B cell (primary cell): Measurements from ENCODE around the gene EFNA2. TPM values are rescaled to one million over a fixed set of nuclear protein-coding genes. Genes with fewer than 3 reads are reported as not detected.

Experiments used
- ATAC-seq: fragments of 200-7000 bp; cut with Tn5 transposase; one replicate; pipeline ENCODE4 v1.10.0; 2021; ENCODE audit warnings: low read depth, mild to moderate bottlenecking, moderate number of reproducible peaks, moderate library complexity
- CTCF ChIA-PET: fragments of 350-600 bp; sonication (Branson Sonifier 250); formaldehyde crosslinking; loops from one replicate; lab custom pipeline; 2021; ENCODE audit warnings: antibody characterized with exemption, inconsistent platforms; lab: Charles Lee
- POLR2A ChIA-PET: fragments of 350-600 bp; sonication (Branson Sonifier 250); formaldehyde crosslinking; loops from one replicate; lab custom pipeline; 2021; ENCODE audit warnings: antibody characterized with exemption; lab: Charles Lee
- DNase-seq: peaks from one replicate; pipeline ENCODE4 v3.0.0; 2013
- H2AFZ ChIP-seq: 2 replicates; pipeline ENCODE4 v1.6.1; 2012; ENCODE audit warnings: mild to moderate bottlenecking, low read depth, low read length; ENCODE audit not compliant: insufficient read depth, poor library complexity, severe bottlenecking
- H3K27ac ChIP-seq, 2 donors: 1 replicate in 1 of 2; 2 replicates in 1 of 2; pipeline ENCODE4 v1.5.1; 2012 to 2013; ENCODE audit warnings: low read length in 2 of 2, mild to moderate bottlenecking in 2 of 2, moderate library complexity in 1 of 2
- H3K27me3 ChIP-seq, 4 experiments: fragments of 200-600 bp in 1 of 4; sonication (generic) in 1 of 4; replicated peaks in 1 of 4; 1 replicate in 2 of 4; 2 replicates in 2 of 4; pipeline versions ENCODE4 v1.6.1 to v1.7.0; 2013 to 2016; ENCODE audit warnings: low read length in 3 of 4, mild to moderate bottlenecking in 2 of 4, mixed read lengths in 1 of 4, moderate library complexity in 1 of 4; ENCODE audit not compliant: insufficient read depth in 4 of 4, control insufficient read depth in 3 of 4; ENCODE audit errors: control extremely low read depth in 1 of 4
- H3K36me3 ChIP-seq, 2 experiments: replicated peaks in 1 of 2; 1 replicate in 1 of 2; 2 replicates in 1 of 2; pipeline versions ENCODE4 v1.6.1 to v1.7.1; 2013; ENCODE audit warnings: low read length in 1 of 2; ENCODE audit not compliant: insufficient read depth in 2 of 2, control insufficient read depth in 1 of 2; ENCODE audit errors: control extremely low read depth in 1 of 2, extremely low read depth in 1 of 2
- H3K4me1 ChIP-seq, 2 donors: fragments of 200-600 bp in 1 of 2; sonication (generic) in 1 of 2; 1 replicate in 1 of 2; 2 replicates in 1 of 2; pipeline versions ENCODE4 v1.5.1 to v1.6.1; 2013 to 2017; ENCODE audit warnings: low read length in 2 of 2; ENCODE audit not compliant: control insufficient read depth in 2 of 2, insufficient read depth in 2 of 2
- H3K4me2 ChIP-seq: replicated peaks from 2 replicates; pipeline ENCODE3; 2012; ENCODE audit warnings: mild to moderate bottlenecking, low read depth, low read length; ENCODE audit not compliant: poor library complexity, severe bottlenecking
- H3K4me3 ChIP-seq, 5 experiments: fragments of 200-600 bp in 1 of 5; sonication (generic) in 1 of 5; 1 replicate in 3 of 5; 2 replicates in 2 of 5; pipeline versions ENCODE4 v1.5.1 to v1.7.0; 2011 to 2016; ENCODE audit warnings: low read length in 4 of 5, mild to moderate bottlenecking in 4 of 5, low read depth in 2 of 5, control low read depth in 1 of 5, moderate library complexity in 1 of 5; ENCODE audit not compliant: insufficient read depth in 1 of 5; ENCODE audit errors: control extremely low read depth in 1 of 5, extremely low read depth in 1 of 5
- H3K79me2 ChIP-seq: fragments of 200-600 bp; sonication (generic); one replicate; pipeline ENCODE4 v1.6.0; 2016; ENCODE audit warnings: low read length; ENCODE audit not compliant: control insufficient read depth, insufficient read depth
- H3K9ac ChIP-seq: fragments of 200-600 bp; sonication (generic); 2 replicates; pipeline ENCODE4 v1.6.1; 2017; ENCODE audit warnings: mild to moderate bottlenecking, low read length, moderate library complexity
- H3K9me3 ChIP-seq, 3 donors: one replicate each; pipeline versions ENCODE4 v1.6.1 to v1.7.1; 2013; ENCODE audit warnings: low read length in 2 of 3; ENCODE audit not compliant: control insufficient read depth in 2 of 3, insufficient read depth in 1 of 3; ENCODE audit errors: control extremely low read depth in 1 of 3
- H4K20me1 ChIP-seq: 2 replicates; pipeline ENCODE4 v1.6.0; 2012; ENCODE audit warnings: mild to moderate bottlenecking, low read length; ENCODE audit not compliant: insufficient read depth, control insufficient read depth, poor library complexity, severe bottlenecking
- H3K27ac Mint-ChIP-seq: one replicate; pipeline ENCODE4 v1.8.0; 2021; ENCODE audit warnings: mixed read lengths
- H3K27me3 Mint-ChIP-seq: one replicate; pipeline ENCODE4 v1.8.0; 2021; ENCODE audit warnings: mixed read lengths
- H3K4me1 Mint-ChIP-seq: one replicate; pipeline ENCODE4 v1.8.0; 2021; ENCODE audit warnings: mixed read lengths
- H3K4me3 Mint-ChIP-seq: one replicate; pipeline ENCODE4 v1.8.0; 2021; ENCODE audit warnings: mixed read lengths
- H3K9me3 Mint-ChIP-seq: one replicate; pipeline ENCODE4 v1.8.0; 2022; ENCODE audit warnings: mixed read lengths; ENCODE audit not compliant: insufficient read depth
- EZH2 ChIP-seq: IDR thresholded peaks from 2 replicates; pipeline ENCODE4 v1.6.1; 2012; ENCODE audit warnings: borderline replicate concordance, low read depth, mild to moderate bottlenecking, moderate library complexity, low read length; ENCODE audit not compliant: insufficient read depth, poor library complexity, severe bottlenecking
- WGBS: methylation state at CpG from one replicate; pipeline ENCODE4 v1.1.5; 2013; ENCODE audit warnings: missing lambda C conversion rate; ENCODE audit not compliant: insufficient coverage; 5-methylcytosine and 5-hydroxymethylcytosine counted together
- intact Hi-C: fragments of 100-400 bp; cut with micrococcal nuclease; formaldehyde crosslinking; loops from one replicate; pipeline ENCODE4 v1.10.0; 2022
- polyA plus RNA-seq: library from polyadenylated mRNA; depleted of rRNA; stranded (reverse); fragments of >200 nt; gene quantifications from 2 replicates; pipeline ENCODE4 v1.2.3, GENCODE V29; 2012
- total RNA-seq, 2 donors: library from RNA; stranded (reverse); fragments of 120-200 nt in 1 of 2; gene quantifications; 1 replicate in 1 of 2; 2 replicates in 1 of 2; pipeline versions ENCODE4 v1.2.3 to v1.2.4, GENCODE V29; 2013 to 2022
- TF ChIP-seq, protein P1 (sequence below): fragments of 200-600 bp; IDR thresholded peaks from one replicate; pipeline ENCODE4 v1.8.0; 2022; ENCODE audit warnings: antibody characterized with exemption, mild to moderate bottlenecking

The EFNA2 gene
- total and polyA plus RNA-seq, 2 donors (not counting 1 experiment from before 2014, with no cell fraction given), result not detected

- intact Hi-C loops, result loop anchor here (1.0 to 5.0 kb wide), 3 partner anchors 18 to 165 kb away; partner anchors contain the start of gene GPX4
- H3K4me3 Mint-ChIP-seq, result peak overlapping the region; percentile 95
- Histone ChIP-seq H3K4me2 (peak overlapping the region; percentile 83), H3K9ac (peak overlapping the region; percentile 57), H3K4me1 (peaks cover 79 to 88% of the 10 kb centered on the region in 2 donors), H3K27ac (peak overlapping the region; percentile 96 to 99), H3K36me3 (peaks cover 0 to 21% of the 10 kb centered on the region in 2 experiments), H2AFZ (peak overlapping the region; percentile 48), H3K4me3 (peak overlapping the region in 4 of 5 experiments; percentile 48 to 64 (median 58)), H3K9me3 (no peaks in the 10 kb centered on the region), H3K27me3 (no peaks in the 10 kb centered on the region), H3K79me2 (peaks cover 54% of the 10 kb centered on the region), H4K20me1 (peaks cover 46% of the 10 kb centered on the region)
- H3K4me1 Mint-ChIP-seq, result peaks cover 80% of the 10 kb centered on the region
- POLR2A ChIA-PET, result interaction anchor here (0.6 to 11.0 kb wide), 15 partner anchors 8 to 785 kb away, joined by 3 to 402 read pairs (median 4); partner anchors contain the start of genes ARHGAP45, ATP5F1D, FAM174C and GPX4
- H3K27ac Mint-ChIP-seq, result peak overlapping the region; percentile 100
- no peak for TF ChIP-seq EZH2
- TF ChIP-seq, protein P1, sequence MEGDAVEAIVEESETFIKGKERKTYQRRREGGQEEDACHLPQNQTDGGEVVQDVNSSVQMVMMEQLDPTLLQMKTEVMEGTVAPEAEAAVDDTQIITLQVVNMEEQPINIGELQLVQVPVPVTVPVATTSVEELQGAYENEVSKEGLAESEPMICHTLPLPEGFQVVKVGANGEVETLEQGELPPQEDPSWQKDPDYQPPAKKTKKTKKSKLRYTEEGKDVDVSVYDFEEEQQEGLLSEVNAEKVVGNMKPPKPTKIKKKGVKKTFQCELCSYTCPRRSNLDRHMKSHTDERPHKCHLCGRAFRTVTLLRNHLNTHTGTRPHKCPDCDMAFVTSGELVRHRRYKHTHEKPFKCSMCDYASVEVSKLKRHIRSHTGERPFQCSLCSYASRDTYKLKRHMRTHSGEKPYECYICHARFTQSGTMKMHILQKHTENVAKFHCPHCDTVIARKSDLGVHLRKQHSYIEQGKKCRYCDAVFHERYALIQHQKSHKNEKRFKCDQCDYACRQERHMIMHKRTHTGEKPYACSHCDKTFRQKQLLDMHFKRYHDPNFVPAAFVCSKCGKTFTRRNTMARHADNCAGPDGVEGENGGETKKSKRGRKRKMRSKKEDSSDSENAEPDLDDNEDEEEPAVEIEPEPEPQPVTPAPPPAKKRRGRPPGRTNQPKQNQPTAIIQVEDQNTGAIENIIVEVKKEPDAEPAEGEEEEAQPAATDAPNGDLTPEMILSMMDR, result peak; percentile 94
- CTCF ChIA-PET, result interaction anchor here (0.8 to 10.0 kb wide), 17 partner anchors 8 to 237 kb away, joined by 3 to 658 read pairs (median 4); partner anchors contain the start of genes ARHGAP45, ATP5F1D, FAM174C and GPX4
- WGBS, result under 1% methylated on average over 55 of the region's 59 CpGs
- peak; percentile 88 for DNase-seq
- no peaks in the 10 kb centered on the region for H3K27me3 Mint-ChIP-seq
- ATAC-seq, result peak; percentile 4
- H3K9me3 Mint-ChIP-seq, result no peaks in the 10 kb centered on the region
These were observed 18.7 kb upstream of the EFNA2 start for GRCh38 chr19:1266916-1267476.
